Posterior vena cava (tissue), 2 donors: ENCODE results near the gene DDIT3. TPM values are rescaled to one million over a fixed set of nuclear protein-coding genes. Genes with fewer than 3 reads are reported as not detected.
A peak's percentile ranks its signal among the peaks of the same experiment; 100 is the strongest.

Source experiments
- DNase-seq: peaks from one replicate; pipeline ENCODE4 v3.0.0-alpha.2; 2020; ENCODE audit warnings: low spot score
- intact Hi-C, 2 donors: fragments of 100-400 bp; cut with DNase I; formaldehyde crosslinking; loops; one replicate each; pipeline versions ENCODE4 v1.14.1 to v1.14.2; 2022 to 2023
- microRNA-seq, 2 donors: library from miRNA; unstranded; fragments of <30 nt; microRNA quantifications; one replicate each; pipeline ENCODE4 v1.2.0, GENCODE V29; 2020 to 2021; ENCODE audit warnings: borderline microRNAs expressed in 2 of 2
- total RNA-seq, 2 donors: library from RNA; stranded (reverse); fragmentation: NEBNext Ultra II Directional; extraction: Animal tissue kit (Norgen Biotek cat#: 25700); gene quantifications; one replicate each; pipeline ENCODE4 v1.2.1, GENCODE V29; 2021
- donor health status: DM: yes; HTN: yes; CAD: no.
- donor health status: DM: yes; HTN: yes; CAD: no.

The DDIT3 gene
- total RNA-seq, 2 donors from 2014 or later, result 34.0 to 43.8 TPM

DNA sequence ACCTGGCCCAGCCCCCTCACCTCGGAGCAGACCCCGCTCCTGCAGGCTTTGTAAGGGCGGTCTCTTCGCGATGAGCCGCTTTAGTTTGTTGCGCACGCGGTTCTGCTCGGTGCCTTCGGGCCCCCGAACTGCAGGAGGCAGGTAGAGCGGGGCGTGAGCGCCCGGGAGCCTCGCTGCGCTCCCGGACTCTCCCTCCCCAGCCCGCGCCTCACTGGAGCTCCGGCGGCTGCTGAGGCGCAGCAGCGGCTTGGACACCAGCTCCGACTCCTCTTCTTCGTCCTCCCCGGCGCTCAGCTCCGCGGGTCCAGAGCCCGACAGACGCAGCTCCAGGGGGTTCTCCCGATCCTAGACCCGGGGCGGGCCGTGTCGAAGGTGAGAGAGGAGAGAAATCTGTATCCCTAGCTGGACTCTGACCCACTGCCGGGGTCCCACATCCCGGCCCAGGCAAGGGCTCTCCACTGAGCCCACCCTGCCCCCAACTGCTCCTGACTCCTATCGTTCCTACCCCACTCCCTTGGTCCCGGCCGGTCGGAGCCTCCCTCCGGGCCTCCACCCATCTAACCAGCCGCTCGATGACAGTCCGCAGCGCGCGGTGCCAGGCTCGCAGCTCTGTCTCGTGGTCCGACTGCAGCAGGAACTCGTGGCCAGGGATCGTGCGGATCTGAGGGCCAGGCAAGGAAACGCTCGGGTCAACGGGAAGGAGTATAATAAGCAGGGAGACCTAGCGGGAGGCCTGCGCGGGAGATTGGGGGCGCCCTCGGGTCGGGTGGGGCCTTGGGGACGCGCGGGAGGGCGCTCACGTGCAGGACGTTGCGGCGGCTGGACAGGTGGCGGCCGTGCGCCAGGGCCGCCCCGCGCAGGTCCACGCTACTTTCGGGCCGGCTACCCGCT lies 44.8 kb downstream of the DDIT3 start:
- DNase-seq, result peak; percentile 84
- intact Hi-C loops, result no loop called here

DNA sequence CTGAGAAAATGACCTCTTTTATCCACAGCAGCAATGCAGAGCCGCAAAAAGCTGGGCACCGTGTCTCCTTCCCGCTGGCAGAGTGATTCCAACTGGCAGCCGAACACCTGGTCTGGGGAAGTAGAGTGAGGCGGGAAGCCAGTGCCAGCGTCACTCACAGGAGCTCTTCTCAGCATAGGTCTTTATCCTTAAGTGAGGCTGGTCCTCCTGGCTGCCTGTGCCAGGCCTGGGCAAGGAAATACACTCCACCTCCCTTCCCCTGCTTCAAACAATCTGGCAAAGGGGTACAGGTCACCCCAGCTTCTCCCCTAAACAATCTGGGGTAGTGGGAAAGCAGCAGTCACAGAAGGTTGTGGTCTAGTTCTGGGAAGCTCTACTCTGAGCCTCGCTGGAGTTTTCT lies 45.5 kb downstream of the DDIT3 start:
- DNase-seq, result no peak
- intact Hi-C loops, result no loop called here

DNA sequence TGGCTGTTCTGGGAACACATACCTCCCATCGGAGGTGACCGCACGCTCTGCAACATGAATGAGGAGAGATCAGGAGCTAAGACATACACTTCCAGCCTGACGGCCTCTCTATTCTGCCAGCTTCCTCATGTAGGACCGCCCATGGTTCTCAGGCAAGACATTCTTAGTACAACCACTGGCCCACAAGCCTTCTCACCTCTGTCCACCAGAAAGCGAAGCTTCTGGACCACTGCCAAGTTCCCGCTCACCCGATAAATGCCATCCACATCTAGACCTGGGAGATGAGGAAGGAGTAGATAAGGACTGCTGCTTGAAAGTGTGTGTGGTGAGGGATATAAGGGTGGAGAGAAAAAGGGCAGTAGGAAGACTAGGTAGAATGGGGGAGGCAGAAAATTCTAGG lies 45.9 kb downstream of the DDIT3 start:
- intact Hi-C loops, result no loop called here

DNA sequence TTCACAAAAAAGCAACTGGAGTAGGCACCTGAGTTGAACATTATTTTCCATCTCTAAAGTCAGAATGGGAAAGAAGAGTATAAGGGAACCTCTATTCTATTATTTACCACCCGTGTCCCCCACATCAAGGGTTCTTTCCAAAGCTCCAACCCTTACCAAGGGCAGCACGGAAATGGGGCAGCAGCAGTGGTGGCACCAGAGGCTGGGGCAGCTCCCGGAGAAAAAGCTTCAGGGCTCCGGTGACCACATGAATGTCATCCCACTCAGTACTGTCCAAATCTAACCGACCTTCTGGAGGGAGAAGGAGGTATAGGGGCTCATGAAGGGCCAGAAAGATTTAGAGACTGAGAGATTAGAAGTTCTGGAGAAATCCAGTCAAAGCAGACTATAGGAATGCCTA lies 46.4 kb downstream of the DDIT3 start:
- intact Hi-C loops, result no loop called here
- no peak for DNase-seq

More for the DNA sequence above, 45.9 kb downstream of the DDIT3 start:
- no peak for DNase-seq

DNA sequence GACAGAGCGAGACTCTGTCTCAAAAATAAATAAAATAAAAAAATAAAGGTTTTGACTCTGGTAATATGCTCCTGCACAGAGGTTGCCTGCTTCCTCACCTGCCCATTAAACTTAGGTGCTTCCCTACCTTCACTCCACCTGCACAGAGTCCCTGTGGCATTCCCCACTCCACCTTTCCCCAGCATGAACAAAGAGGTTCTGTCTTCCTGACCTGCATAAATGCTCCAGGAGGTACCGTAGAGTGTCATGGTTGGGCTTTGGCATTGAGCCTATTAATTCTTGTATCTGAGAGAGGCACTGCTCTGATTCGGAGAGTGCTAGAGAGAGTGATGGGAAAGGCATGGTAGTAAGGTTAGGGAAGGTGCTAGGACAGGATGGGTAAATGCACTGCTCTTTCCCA lies 46.9 kb downstream of the DDIT3 start:
- DNase-seq, result no peak
- intact Hi-C loops, result no loop called here

DNA sequence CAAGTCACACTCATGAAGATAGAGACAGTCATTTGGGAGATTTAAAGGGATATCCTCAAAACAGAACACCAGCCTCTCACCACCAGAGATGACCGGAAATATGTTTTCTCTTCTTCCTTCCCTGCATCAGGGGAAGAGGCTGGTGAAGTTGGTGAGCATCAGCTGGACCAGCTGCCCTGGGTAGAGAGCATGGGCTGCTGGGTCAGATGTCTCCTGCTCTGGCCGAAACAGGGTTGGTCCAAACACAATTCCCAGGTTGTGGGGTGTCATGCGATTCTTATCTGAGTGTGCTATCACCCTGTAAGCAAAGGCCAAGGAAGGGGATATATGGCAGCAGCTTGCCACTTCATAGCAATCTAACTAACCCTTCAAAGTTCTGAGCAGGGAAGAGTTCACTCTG lies 47.9 kb downstream of the DDIT3 start:
- intact Hi-C loops, result no loop called here
- DNase-seq, result no peak

DNA sequence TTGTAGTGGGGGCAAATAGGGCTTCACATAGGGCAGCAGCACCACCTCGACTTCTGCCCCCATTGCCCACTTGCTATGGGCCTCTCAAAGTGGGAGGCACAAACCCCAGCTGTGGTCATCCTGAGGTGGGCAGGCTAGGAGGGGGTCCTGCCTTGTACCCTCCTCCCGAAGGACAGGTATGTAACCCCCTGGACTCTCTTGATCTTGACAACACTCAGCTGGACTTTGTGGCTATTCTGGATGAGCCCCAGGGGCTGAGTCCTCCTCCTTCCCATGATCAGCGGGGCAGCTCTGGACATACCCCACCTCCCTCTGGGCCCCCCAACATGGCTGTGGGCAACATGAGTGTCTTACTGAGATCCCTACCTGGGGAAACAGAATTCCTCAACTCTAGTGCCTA lies 48.7 kb downstream of the DDIT3 start:
- no peak for DNase-seq
- intact Hi-C loops, result no loop called here

DNA sequence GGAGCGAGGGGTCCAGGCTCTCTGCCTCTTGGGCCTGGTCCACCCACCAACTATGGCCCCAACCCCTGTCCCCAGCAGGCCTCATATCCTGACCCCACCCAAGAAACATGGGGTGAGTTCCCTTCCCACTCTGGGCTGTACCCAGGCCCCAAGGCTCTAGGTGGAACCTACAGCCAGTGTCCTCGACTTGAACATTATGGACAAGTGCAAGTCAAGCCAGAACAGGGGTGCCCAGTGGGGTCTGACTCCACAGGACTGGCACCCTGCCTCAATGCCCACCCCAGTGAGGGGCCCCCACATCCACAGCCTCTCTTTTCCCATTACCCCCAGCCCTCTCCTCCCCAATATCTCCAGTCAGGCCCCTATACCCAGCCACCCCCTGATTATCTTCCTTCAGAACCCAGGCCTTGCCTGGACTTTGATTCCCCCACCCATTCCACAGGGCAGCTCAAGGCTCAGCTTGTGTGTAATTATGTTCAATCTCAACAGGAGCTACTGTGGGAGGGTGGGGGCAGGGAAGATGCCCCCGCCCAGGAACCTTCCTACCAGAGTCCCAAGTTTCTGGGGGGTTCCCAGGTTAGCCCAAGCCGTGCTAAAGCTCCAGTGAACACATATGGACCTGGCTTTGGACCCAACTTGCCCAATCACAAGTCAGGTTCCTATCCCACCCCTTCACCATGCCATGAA lies 49.2 kb downstream of the DDIT3 start:
- intact Hi-C loops, result no loop called here
- no peak for DNase-seq

DNA sequence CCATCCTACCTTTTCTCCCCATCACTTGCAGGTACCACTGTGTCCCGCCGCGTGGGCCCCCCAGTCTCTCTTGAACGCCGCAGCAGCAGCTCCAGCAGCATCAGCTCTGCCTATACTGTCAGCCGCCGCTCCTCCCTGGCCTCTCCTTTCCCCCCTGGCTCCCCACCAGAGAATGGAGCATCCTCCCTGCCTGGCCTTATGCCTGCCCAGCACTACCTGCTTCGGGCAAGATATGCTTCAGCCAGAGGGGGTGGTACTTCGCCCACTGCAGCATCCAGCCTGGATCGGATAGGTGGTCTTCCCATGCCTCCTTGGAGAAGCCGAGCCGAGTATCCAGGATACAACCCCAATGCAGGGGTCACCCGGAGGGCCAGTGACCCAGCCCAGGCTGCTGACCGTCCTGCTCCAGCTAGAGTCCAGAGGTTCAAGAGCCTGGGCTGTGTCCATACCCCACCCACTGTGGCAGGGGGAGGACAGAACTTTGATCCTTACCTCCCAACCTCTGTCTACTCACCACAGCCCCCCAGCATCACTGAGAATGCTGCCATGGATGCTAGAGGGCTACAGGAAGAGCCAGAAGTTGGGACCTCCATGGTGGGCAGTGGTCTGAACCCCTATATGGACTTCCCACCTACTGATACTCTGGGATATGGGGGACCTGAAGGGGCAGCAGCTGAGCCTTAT lies 49.9 kb downstream of the DDIT3 start:
- intact Hi-C loops, result no loop called here
- DNase-seq, result peak; percentile 51

DNA sequence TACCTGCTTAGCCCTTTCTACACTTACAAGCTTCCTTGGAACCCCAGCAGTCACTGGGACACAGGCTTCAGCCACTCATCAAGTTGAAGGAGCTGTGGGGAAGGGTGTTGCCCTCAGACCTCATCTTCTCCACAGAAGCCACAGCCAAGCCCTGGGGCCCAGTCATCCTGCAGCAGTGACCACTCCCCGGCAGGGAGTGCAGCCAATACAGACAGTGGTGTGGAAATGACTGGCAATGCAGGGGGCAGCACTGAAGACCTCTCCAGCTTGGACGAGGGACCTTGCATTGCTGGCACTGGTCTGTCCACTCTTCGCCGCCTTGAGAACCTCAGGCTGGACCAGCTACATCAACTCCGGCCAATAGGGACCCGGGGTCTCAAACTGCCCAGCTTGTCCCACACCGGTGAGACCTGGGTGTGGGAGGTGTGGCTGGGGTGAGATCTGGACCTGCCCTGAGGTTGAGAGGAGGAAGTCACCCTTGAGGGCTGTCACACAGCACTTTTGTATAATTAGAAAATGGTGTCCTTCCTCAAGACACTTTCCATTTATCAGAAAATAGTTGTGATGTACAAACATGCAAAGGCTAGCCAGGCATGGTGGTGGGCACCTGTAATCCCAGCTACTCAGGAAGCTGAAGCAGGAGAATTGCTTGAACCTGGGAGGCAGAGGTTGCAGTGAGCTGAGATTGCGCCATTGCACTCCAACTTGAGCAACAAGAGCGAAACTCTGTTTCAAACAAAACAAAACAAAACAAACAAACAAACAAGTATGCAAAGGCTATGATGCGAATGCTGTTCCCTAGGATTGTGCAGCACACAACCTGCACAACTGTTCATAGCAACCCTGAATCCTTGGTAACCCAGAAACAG lies 50.8 kb downstream of the DDIT3 start:
- peak; percentile 43 for DNase-seq

DNA sequence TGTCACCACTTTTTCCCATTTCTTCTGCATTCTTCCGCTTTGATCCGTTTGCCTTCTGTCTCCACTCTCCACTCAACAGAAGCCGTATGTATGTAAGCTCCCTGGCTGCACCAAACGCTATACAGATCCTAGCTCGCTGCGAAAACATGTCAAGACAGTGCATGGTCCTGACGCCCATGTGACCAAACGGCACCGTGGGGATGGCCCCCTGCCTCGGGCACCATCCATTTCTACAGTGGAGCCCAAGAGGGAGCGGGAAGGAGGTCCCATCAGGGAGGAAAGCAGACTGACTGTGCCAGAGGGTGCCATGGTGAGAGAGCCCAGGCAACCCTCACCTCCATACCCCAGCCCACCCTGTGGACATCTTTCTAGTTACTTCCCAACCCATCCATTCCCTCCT lies 52.4 kb downstream of the DDIT3 start:
- no peak for DNase-seq
- intact Hi-C loops, result no loop called here

More for the DNA sequence above, 50.8 kb downstream of the DDIT3 start:
- intact Hi-C loops, result no loop called here

DNA sequence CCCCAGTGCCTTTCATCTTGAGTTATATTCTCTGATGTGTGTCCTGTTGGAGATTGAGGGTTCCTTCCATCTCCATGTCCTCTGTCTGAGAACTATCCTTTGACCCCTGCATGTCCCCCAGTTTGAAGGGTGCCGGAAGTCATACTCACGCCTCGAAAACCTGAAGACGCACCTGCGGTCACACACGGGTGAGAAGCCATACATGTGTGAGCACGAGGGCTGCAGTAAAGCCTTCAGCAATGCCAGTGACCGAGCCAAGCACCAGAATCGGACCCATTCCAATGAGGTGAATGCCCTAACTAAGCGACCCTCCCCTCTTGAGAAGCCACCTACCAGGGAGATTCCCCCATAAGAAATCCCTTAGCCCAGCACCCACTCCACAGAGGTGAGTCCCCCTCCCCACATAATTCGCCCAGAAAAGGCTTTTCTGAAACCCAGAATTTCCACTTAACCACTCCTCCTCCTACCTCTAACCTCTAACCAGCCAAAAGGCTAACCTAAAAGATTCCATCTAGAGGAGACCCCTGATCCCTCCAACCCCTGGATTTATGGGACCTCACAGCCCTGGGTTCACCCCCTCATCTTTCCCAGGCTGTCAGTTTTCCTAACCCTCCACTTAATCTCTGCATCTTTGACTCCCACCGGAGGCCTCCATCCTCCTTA lies 53.0 kb downstream of the DDIT3 start:
- intact Hi-C loops, result no loop called here

More for the DNA sequence above, 53.0 kb downstream of the DDIT3 start:
- no peak for DNase-seq

Small RNAs within 50 kb of the gene (microRNA-seq; reads per million reads assigned to microRNA genes)
- gene MIR616 (0.32 to 0.78 reads per million in 2 donors), gene MIR6758 (0 to 1.3 reads per million in 2 donors)

Other genes starting within 250 kb of the DDIT3 start
- 10 to 100 TPM; 49.7 to 51.8 TPM for gene R3HDM2, start 89.5 kb downstream of the DDIT3 start, total RNA-seq
- gene INHBC, start 85.7 kb downstream of the DDIT3 start, total RNA-seq, result not detected
- gene INHBE, start 65.2 kb downstream of the DDIT3 start, total RNA-seq, result not detected
- gene GLI1, start 60.7 kb downstream of the DDIT3 start, total RNA-seq, result 1 to 10 TPM in 1 of 2 donors, under 1 TPM in 1; 0.90 to 3.2 TPM
- 10 to 100 TPM; 12.7 to 20.7 TPM for gene ARHGAP9, start 40.6 kb downstream of the DDIT3 start, total RNA-seq
- 100 to 1,000 TPM; 135 to 142 TPM for gene MARS1, start 32.4 kb downstream of the DDIT3 start, total RNA-seq
- gene MBD6, start 2.3 kb upstream of the DDIT3 start, total RNA-seq, result 10 to 100 TPM; 46.5 to 49.1 TPM
- 100 to 1,000 TPM in 1 of 2 donors, 10 to 100 TPM in 1; 90.6 to 104 TPM for gene DCTN2, start 26.7 kb upstream of the DDIT3 start, total RNA-seq
- under 1 TPM; 0.10 to 0.14 TPM for gene KIF5A, start 29.5 kb upstream of the DDIT3 start, total RNA-seq
- 10 to 100 TPM; 26.0 to 27.4 TPM for gene PIP4K2C, start 70.7 kb upstream of the DDIT3 start, total RNA-seq
- gene DTX3, start 84.3 kb upstream of the DDIT3 start, total RNA-seq, result 10 to 100 TPM; 32.4 to 35.6 TPM
- 10 to 100 TPM; 78.8 to 82.8 TPM for gene ARHGEF25, start 90.9 kb upstream of the DDIT3 start, total RNA-seq
- 1 to 10 TPM; 4.3 to 6.0 TPM for gene B4GALNT1, start 112.7 kb upstream of the DDIT3 start, total RNA-seq
- 100 to 1,000 TPM; 186 to 279 TPM for gene OS9, start 173.6 kb upstream of the DDIT3 start, total RNA-seq
- 1 to 10 TPM; 1.8 to 2.2 TPM for gene AGAP2, start 218.2 kb upstream of the DDIT3 start, total RNA-seq
- 10 to 100 TPM; 20.1 to 26.3 TPM for gene TSPAN31, start 224.5 kb upstream of the DDIT3 start, total RNA-seq
- 10 to 100 TPM; 65.3 to 66.0 TPM for gene CDK4, start 231.8 kb upstream of the DDIT3 start, total RNA-seq
- gene MARCHF9, start 234.6 kb upstream of the DDIT3 start, total RNA-seq, result 1 to 10 TPM; 7.4 to 9.4 TPM
- gene CYP27B1, start 246.6 kb upstream of the DDIT3 start, total RNA-seq, result 1 to 10 TPM in 1 of 2 donors, under 1 TPM in 1; 0.57 to 1.1 TPM